Stimulated activated CD4-positive, alpha-beta T cell treated with anti-CD3 and anti-CD28 coated beads, Interleukin-2, amount 100 ng/mL, for 48 hours (primary cell): Measurements from ENCODE around the gene TBPL2.
"Not testable (repeated sequence)": the region's sequence is repeated elsewhere in the genome, so short reads cannot be mapped to it uniquely, and the experiment has no call there.

ENCODE experiments used
- DNase-seq, 2 donors: peaks; one replicate each; pipeline ENCODE4 v3.0.0-alpha.2; 2020

Gene TBPL2

DNA sequence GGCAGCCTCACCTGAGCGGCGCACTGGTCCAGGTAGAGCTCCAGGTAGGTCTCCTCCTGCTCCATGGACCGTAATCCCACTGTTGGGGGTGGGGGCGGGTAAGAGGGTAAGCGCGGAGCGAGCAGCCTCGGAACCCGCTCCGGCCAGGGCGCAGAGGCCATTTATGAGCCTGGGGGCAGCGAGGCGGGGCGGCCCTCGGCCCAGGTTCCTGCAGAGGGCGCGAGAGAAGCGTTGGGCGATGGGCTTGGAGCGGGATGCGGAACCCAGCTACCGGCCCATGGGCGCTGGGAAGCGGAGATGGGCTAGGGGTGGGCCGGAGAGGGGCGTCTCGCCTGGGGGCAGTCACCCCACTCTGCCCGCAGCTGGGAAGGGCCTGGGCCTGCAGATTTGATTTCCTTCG is at the start of gene TBPL2:
Gene TBPL2, minus strand, starts transcription at position 232 of the 400 bp plus-strand sequence. Its CDS starts 167 bp downstream, at position 65.
- no peak for DNase-seq

DNA sequence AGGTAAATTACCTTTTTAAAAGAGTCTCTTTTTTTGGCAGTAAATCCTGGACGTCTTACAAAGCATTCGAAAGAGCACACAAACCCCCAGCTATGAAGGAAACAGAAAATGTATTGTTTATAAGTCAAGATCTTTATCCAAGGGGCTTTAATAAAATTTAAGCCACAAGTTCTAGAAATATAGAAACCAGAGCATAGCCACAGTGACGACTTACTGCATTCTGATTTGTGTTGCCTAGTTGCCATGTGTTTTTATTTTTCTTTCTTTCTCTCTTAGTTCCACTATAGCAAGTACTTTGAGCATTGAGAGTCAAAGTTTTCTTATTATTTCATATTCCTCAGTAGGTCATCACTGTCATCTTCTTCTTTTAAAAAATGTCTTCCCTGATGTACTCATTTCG is 47.8 kb upstream of the TBPL2 start:
- DNase-seq: no peak

- no peak for DNase-seq
Observed at GRCh38 chr14:55482936-55483605, 42.7 kb upstream of the TBPL2 start.

DNA sequence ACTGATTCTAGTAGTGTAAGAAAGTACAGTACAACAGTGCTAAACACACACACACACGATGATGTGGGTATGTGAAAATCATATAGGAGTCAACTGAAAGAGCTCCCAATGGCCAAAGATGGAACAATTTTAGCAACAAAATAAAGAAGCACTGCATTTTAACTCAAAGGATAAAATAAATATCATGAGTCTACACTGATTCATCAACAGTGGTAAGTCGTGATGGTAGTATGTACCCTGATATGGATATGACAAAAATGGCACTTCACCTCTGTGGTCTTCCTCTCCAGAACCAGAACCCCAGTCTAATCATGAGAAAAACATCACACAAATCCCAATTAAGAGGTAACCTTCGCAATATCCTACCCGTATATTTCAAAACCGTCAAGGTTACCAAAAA is 41.4 kb upstream of the TBPL2 start:
- DNase-seq: no peak

DNA sequence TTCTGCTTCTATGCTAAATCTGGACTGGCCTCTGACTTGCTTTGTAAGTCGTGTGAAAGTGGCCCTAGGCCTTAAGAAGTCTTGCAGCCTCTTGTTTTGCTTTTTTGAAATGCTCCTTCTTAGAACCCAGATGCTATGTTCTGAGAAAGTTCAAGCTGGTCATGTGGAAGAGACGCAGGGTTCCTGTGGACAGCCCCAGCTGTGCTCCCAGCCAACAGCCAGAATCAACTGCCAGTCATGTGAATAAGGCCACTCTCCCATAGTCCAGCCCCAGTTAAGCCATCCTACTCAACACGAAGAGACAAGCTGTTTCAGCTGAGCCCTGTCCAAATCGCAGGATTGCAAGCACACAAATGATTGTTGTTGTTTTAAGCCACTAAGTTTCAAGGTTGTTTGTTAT is 37.3 kb upstream of the TBPL2 start:
- no peak for DNase-seq

GRCh38 chr14:55476448-55476847 is 36.0 kb upstream of the TBPL2 start:
- DNase-seq: not testable (repeated sequence)

DNA sequence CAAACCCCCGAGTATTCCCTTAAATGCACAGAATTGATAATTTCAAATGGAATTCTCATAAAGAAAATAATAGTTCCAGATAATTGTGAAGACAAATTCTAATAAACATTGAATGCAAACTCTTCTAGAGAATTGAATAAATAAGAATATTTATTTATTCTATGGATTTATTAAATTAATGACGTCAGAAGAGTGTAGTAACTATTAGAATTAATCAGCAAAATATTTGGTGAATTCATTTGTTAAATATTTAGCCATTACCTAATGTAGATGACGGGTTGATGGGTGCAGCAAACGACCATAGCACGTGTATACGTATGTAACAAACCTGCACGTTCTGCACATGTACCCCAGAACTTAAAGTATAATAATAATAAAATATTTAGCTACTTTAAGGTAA is 33.4 kb upstream of the TBPL2 start:
- DNase-seq: no peak

GRCh38 chr14:55470025-55470424 is 29.6 kb upstream of the TBPL2 start:
- no peak for DNase-seq

DNA sequence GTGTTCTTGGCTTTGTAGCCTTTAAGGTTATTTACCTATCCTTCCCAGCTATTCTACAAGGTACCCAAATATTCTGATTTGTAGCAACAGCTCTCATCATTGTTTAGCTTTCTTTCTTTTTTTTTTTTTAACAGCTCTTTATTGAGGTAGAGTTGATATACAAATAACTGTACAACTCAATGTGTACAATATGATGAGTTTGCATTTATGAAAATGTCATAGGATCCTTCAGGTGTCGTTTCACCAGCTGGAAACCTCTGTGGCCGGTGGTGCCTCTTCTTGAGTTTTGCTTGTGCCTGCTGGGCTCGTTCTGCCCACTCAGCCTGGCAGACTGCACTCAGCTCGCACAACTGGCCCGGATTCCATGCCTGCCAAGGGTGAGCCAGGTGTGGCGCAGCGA is 26.9 kb upstream of the TBPL2 start:
- DNase-seq: no peak

- DNase-seq: no peak
Observed at GRCh38 chr14:55458800-55459515, 18.5 kb upstream of the TBPL2 start.

DNA sequence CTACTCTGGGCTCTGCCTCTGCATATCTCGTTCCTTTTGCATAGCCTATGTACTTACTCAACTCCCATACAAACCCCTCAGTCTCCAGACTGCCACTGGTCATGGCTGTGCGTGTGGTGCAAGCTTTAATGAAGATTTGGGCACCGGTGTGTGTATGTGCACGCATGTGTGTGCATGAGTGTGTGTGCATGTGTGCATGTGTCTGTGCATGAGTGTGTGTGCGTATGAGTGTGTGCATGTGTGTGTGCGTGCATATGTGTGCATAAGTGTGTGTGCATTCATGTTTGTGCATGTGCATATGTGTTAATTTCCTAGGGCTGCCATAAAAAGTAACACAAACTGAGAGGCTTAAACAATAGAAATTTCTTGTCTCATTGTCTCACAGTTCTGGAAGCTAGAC is 17.1 kb upstream of the TBPL2 start:
- no peak for DNase-seq

DNA sequence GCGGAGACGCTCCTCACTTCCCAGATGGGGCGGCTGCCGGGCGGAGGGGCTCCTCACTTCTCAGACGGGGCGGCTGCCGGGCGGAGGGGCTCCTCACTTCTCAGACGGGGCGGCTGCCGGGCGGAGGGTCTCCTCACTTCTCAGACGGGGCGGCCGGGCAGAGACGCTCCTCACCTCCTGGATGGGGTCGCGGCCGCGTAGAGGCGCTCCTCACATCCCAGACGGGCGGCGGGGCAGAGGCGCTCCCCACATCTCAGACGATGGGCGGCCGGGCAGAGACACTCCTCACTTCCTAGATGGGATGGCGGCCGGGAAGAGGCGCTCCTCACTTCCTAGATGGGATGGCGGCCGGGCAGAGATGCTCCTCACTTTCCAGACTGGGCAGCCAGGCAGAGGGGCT is 16.0 kb upstream of the TBPL2 start:
- DNase-seq: not testable (repeated sequence)

GRCh38 chr14:55454264-55455002 is 14.0 kb upstream of the TBPL2 start:
- no peak for DNase-seq

DNA sequence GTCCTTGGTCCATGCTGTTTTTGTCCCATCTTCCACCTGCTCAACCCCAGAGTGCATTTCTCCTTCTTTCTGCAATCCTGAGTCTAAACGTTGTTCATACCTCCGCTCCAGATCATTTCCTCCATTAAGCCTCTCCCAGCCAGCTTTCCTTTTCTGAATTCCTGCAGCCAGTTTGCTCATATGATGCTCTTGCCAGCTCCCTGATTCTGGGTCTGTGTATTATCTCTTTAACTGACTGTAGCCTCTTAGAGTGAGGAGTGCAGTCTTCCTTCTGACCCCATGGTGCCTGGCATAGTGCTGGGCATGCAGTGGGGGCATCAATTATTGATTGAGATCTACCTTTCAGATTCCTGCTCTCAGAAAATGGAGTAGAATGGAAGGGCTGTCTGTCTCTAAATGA is 11.5 kb upstream of the TBPL2 start:
- no peak for DNase-seq

DNA sequence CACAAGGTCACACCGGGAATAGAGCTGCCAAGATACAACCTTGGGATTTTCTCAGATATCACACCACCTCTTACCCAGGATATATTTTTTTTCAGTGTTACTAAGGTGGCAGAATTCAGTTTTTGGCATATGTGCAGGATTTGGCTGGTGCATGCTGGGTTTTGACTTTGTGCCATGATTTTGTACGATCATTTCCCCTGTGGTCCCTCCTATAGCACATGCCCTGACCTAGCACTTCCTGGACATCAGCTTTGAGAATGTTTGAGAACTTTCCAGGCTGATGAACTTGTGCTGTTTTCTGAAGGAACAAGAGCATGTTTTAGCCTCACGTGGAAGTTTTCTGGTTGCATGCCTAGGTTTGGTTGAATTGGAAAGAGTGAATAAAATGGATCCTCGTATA is 11.0 kb upstream of the TBPL2 start:
- DNase-seq: no peak

- no peak for DNase-seq
Observed at GRCh38 chr14:55450987-55451386, 10.6 kb upstream of the TBPL2 start.

GRCh38 chr14:55450539-55450938 is 10.1 kb upstream of the TBPL2 start:
- no peak for DNase-seq

- DNase-seq: no peak
Observed at GRCh38 chr14:55450124-55450523, 9.7 kb upstream of the TBPL2 start.

DNA sequence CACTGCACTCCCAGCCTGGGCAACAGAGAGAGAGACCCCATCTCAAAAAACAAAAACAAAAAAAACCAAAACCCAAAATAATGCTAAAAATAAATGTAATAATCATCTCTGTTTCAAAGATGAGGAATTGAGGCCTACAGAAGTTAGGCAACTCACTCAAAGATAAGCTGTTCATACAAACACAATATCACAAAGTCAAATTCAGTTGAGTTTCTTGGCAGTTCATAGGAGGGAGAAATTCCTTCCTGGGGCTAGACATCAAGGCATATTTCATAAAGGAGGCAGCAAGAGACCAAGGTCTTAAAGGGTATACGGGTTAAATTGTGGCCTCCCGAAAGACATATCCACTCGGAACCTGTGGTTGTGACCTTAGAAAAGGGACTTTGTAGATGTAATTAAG is 8.7 kb upstream of the TBPL2 start:
- no peak for DNase-seq

DNA sequence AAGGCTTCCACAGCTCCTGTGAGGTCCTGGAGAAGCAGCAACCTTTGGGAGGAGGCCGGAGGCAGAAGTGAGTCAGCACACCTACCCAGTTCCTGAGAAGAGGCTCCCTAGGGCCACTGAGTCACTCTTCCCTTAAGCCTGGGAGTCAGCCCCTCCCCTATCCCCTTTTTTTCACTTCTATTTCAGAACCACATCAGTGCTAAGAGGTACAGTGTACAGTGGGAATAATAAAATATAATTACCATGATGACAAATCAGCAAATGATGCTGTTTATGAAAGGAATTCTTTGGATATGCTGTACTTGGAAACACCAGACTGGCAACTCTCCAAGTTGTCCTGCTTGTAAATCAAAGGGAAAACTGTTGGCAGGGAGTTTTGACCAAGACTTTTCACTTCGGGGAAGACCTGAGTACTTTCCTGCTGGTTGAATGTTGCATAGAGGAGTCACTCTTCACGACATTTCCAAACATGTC is 7.8 kb upstream of the TBPL2 start:
- peak in 1 of 2 donors; percentile 15 for DNase-seq

- DNase-seq: no peak
Observed at GRCh38 chr14:55446833-55447232, 6.4 kb upstream of the TBPL2 start.

DNA sequence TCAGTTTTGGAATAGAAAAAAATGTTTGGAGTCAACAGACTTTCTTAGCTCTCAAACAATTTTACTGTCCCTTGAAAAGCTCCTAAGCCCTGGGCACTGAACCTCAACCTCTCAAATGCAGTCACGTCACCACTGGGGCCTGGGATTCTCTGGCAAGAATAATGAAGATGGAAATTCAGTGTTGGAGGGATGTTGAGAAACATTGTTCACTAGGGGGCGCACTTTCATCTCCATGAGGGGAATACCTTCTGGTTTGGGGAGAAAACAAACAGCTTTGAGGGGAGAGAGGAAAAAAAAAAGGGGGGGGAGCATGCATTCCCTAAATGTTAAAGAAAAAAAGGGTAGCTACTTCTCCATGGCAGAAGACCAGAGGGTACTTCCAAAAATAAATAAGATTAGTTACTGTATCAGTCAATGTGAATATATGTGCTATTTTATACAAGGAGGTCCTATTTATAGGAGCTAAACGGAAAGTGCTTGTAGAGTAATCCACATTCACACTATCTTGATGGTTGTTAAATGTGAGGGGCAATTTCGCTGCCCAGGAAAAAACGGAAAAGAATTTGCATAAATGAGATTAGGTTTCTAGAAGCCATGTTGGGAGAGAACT is 5.8 kb upstream of the TBPL2 start:
- DNase-seq: peak; percentile 63 to 70

GRCh38 chr14:55441286-55441685 is 870 bp upstream of the TBPL2 start:
- no peak for DNase-seq
